ENCODE data around the gene PSMB8. TPM values are rescaled to one million over a fixed set of nuclear protein-coding genes. Genes with fewer than 3 reads are reported as not detected.
A peak's percentile ranks its signal among the peaks of the same experiment; 100 is the strongest.

PSMB8 gene
- total RNA-seq, 4 donors from 2014 or later, result 9.4 to 95.2 (median 72.6) TPM

GRCh38 chr6:32855467-32856174 lies 11.8 kb upstream of the PSMB8 start:
- TF ChIP-seq POLR2A (IDR thresholded peaks at IDR 0.05) (no peak), CTCF (IDR thresholded peaks at IDR 0.05) (no peak), EP300 (IDR thresholded peaks at IDR 0.05; ENCODE audit: low read depth) (no peak), POLR2AphosphoS5 (IDR thresholded peaks at IDR 0.05) (no peak)
- no peak for DNase-seq
- H3K4me3 ChIP-seq, result peak overlapping the region in 1 of 4 donors; percentile 91
- in situ Hi-C loops (cut with MboI; ENCODE audit: low pct_ligation_motif_present in 1 of 4, low pct_unique_long_range_greater_than_20kb in 1 of 4, low sequenced_read_pairs in 3 of 4), result no loop called here
- H3K9me3 ChIP-seq, result no peaks in the 10 kb centered on the region
- H3K4me1 ChIP-seq, result peaks cover 9 to 35% (median 18%) of the 10 kb centered on the region in 4 donors
- intact Hi-C loops (cut with DNase I; ENCODE audit: low total_unique reads), result no loop called here
- H3K36me3 ChIP-seq, result peaks cover 0 to 26% (median 0%) of the 10 kb centered on the region in 4 donors
- no peaks in the 10 kb centered on the region for H3K27me3 ChIP-seq
- 67 to 91% methylated on average over 5 to 8 of the region's 8 CpGs for WGBS, 2 donors (ENCODE audit: low coverage in 1 of 2)
- H3K27ac ChIP-seq, result peak overlapping the region; percentile 98 to 99 (median 99)

GRCh38 chr6:32854376-32855178 lies 10.7 kb upstream of the PSMB8 start:
- no peak for TF ChIP-seq POLR2A (IDR thresholded peaks at IDR 0.05)
- no peak for TF ChIP-seq POLR2AphosphoS5 (IDR thresholded peaks at IDR 0.05)
- TF ChIP-seq EP300 (IDR thresholded peaks at IDR 0.05; ENCODE audit: low read depth), result no peak
- peak overlapping the region; percentile 98 to 99 (median 99) for H3K27ac ChIP-seq
- H3K9me3 ChIP-seq, result no peaks in the 10 kb centered on the region
- H3K4me1 ChIP-seq, result peaks cover 9 to 40% (median 18%) of the 10 kb centered on the region in 4 donors
- peak; percentile 66 for DNase-seq
- WGBS, 2 donors (ENCODE audit: low coverage in 1 of 2), result 0 to 11% methylated on average over 14 to 23 of the region's 24 CpGs
- intact Hi-C loops (cut with DNase I; ENCODE audit: low total_unique reads) (no loop called here), in situ Hi-C loops (cut with MboI; ENCODE audit: low pct_ligation_motif_present in 1 of 4, low pct_unique_long_range_greater_than_20kb in 1 of 4, low sequenced_read_pairs in 3 of 4) (no loop called here)
- peaks cover 0 to 34% (median 4%) of the 10 kb centered on the region in 4 donors for H3K36me3 ChIP-seq
- peak overlapping the region; percentile 72 to 91 (median 82) for H3K4me3 ChIP-seq
- H3K27me3 ChIP-seq, result no peaks in the 10 kb centered on the region

GRCh38 chr6:32853541-32854375 lies 9.9 kb upstream of the PSMB8 start, which contains the start of the genes PSMB9 and TAP1:
TSS of gene PSMB9 (plus strand) at chr6:32854192. CDS start at chr6:32854230, 38 bp downstream.
TSS of gene TAP1 (minus strand) at chr6:32853704. CDS start at chr6:32853636, 68 bp downstream.
- DNase-seq, result peak; percentile 97
- TF ChIP-seq POLR2AphosphoS5 (IDR thresholded peaks at IDR 0.05) (peak; percentile 88 to 96 (median 90)), CTCF (IDR thresholded peaks at IDR 0.05) (peak; percentile 75 to 97 (median 82)), POLR2A (IDR thresholded peaks at IDR 0.05) (peak; percentile 97), EP300 (IDR thresholded peaks at IDR 0.05; ENCODE audit: low read depth) (peak; percentile 59)
- intact Hi-C loops (cut with DNase I; ENCODE audit: low total_unique reads) (no loop called here), in situ Hi-C loops (cut with MboI; ENCODE audit: low pct_ligation_motif_present in 1 of 4, low pct_unique_long_range_greater_than_20kb in 1 of 4, low sequenced_read_pairs in 3 of 4) (no loop called here)
- WGBS, 2 donors (ENCODE audit: low coverage in 1 of 2), result 0% methylated on average over 48 of the region's 68 CpGs; no CpG with 5 or more reads in 1 of the 2 donors
- Histone ChIP-seq H3K4me3 (peak within 1 kb of the TSS; percentile 72 to 91 (median 82)), H3K27me3 (no peaks in the 10 kb centered on the region), H3K9me3 (no peaks in the 10 kb centered on the region), H3K4me1 (peaks cover 9 to 40% (median 18%) of the 10 kb centered on the region in 4 donors), H3K27ac (peak within 1 kb of the TSS; percentile 98 to 99 (median 99)), H3K36me3 (peaks cover 0 to 33% (median 4%) of the 10 kb centered on the region in 4 donors)

- peak; percentile 63 for DNase-seq
- Histone ChIP-seq H3K4me1 (peaks cover 9 to 40% (median 18%) of the 10 kb centered on the region in 4 donors), H3K9me3 (no peaks in the 10 kb centered on the region), H3K4me3 (peak overlapping the region; percentile 72 to 91 (median 82)), H3K27me3 (no peaks in the 10 kb centered on the region), H3K27ac (peak overlapping the region; percentile 98 to 99 (median 99)), H3K36me3 (peaks cover 0 to 34% (median 7%) of the 10 kb centered on the region in 4 donors)
- in situ Hi-C loops (cut with MboI; ENCODE audit: low pct_ligation_motif_present in 1 of 4, low pct_unique_long_range_greater_than_20kb in 1 of 4, low sequenced_read_pairs in 3 of 4), result no loop called here
- 0% methylated on average over 2 to 41 of the region's 41 CpGs for WGBS, 2 donors (ENCODE audit: low coverage in 1 of 2)
- TF ChIP-seq POLR2A (IDR thresholded peaks at IDR 0.05) (no peak), EP300 (IDR thresholded peaks at IDR 0.05; ENCODE audit: low read depth) (no peak), POLR2AphosphoS5 (IDR thresholded peaks at IDR 0.05) (no peak), CTCF (IDR thresholded peaks at IDR 0.05) (no peak)
- intact Hi-C loops (cut with DNase I; ENCODE audit: low total_unique reads), result no loop called here
These were observed 9.1 kb upstream of the PSMB8 start for GRCh38 chr6:32852844-32853540.
